Measurements from ENCODE around the gene AFM.

AFM gene

GRCh38 chr4:73487233-73487632 is 5.7 kb downstream of the AFM start:
- no peak overlapping the region for H3K4me2 ChIP-seq
- no peak overlapping the region for H3K4me3 ChIP-seq
- H3K27ac ChIP-seq = no peak overlapping the region
- no peaks in the 10 kb centered on the region for H3K27me3 ChIP-seq
- no peak for TF ChIP-seq Cebpa-rat (IDR thresholded peaks at IDR 0.05)
- H3K36me3 ChIP-seq = no peaks in the 10 kb centered on the region
- H4K20me1 ChIP-seq = no peaks in the 10 kb centered on the region
- no peaks in the 10 kb centered on the region for H3K9me3 ChIP-seq (replicated peaks in 1 of 11)
- no peaks in the 10 kb centered on the region for H3K4me1 ChIP-seq
- H3K9ac ChIP-seq = no peak overlapping the region

DNA sequence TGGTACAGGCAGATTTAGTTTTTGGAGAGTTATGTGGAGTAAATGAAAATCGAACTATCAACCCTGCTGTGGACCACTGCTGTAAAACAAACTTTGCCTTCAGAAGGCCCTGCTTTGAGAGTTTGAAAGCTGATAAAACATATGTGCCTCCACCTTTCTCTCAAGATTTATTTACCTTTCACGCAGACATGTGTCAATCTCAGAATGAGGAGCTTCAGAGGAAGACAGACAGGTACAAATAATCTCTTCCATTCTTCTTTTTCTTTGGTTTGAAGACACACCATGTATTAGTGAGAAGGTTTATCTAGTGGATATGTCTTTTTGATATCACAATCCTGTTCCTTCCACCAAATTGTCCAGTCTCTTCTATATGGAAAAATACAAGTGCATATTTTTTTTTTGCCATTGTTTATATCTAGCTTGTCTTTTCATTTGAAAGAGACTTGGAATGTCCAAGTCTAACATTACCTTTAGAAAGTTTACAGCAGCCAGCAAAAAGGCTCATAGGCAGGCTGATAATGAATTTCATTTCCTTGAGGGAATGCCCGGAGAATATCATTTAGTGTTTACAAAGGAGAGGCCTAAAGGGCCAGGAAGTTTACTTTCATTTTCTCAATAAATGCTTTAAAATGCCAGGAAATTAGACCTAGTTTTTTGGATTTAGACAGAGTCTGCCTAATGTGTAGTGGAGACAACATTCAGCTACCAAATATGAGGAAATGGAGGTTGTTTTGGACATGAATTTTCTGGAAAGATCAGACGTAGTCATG is 18.6 kb downstream of the AFM start:
- Histone ChIP-seq H3K9me3 (replicated peaks in 1 of 11) (no peaks in the 10 kb centered on the region), H4K20me1 (no peaks in the 10 kb centered on the region), H3K4me1 (peaks cover 0 to 13% (median 6%) of the 10 kb centered on the region in 10 experiments; a peak in 9 of 20 replicates), H3K9ac (no peak overlapping the region), H3K4me2 (no peak overlapping the region), H3K36me3 (no peaks in the 10 kb centered on the region), H3K4me3 (no peak overlapping the region), H3K27me3 (no peaks in the 10 kb centered on the region), H3K27ac (no peak overlapping the region)
- TF ChIP-seq Cebpa-rat (IDR thresholded peaks at IDR 0.05) = no peak

DNA sequence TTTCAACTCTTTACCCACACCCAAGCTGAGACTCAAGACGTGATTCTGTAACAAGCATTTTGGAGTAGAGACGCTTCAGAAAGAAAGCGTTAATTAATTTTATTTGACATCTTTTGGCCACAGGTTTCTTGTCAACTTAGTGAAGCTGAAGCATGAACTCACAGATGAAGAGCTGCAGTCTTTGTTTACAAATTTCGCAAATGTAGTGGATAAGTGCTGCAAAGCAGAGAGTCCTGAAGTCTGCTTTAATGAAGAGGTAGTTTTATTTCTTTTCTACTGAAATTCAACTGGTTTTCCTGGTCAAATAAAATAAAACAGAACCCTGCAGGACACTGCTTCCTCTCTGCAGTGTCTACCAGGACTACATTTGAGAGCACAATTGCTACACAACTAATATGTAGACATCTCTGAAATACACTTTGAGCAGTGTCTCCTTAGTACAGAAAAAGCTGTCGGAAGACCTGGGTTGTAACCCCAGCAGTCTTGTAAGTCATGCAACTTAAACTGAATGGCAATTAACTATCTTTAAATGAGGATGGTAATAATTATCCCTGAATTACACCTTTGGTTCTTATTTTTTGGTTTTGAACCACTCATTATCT is 20.2 kb downstream of the AFM start:
- Histone ChIP-seq H4K20me1 (no peaks in the 10 kb centered on the region), H3K4me3 (no peak overlapping the region), H3K4me1 (peaks cover 0 to 5% (median 0%) of the 10 kb centered on the region in 10 experiments; a peak in 4 of 20 replicates), H3K9ac (no peak overlapping the region), H3K9me3 (replicated peaks in 1 of 11) (no peaks in the 10 kb centered on the region), H3K27ac (no peak overlapping the region), H3K27me3 (no peaks in the 10 kb centered on the region), H3K36me3 (no peaks in the 10 kb centered on the region), H3K4me2 (no peak overlapping the region)
- no peak for TF ChIP-seq Cebpa-rat (IDR thresholded peaks at IDR 0.05)

DNA sequence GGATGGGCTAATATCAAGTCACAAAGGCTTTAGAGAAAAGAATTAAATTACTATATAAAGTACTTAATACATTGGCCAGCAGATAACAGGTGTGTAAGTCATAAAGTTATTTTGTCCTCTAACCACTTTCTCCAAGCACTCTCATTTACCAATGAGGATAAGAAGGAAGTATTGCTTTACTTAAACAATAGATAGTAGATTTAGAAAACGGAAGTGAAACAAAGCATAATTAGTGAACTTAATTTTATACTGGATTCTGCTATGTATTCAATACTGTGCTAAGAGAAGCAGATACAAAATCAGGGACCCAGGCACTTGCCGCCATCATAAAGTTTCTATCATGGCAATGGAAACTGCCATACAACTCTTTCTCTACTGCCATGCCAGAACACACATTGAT is 24.0 kb downstream of the AFM start:
- Histone ChIP-seq H3K4me1 (no peaks in the 10 kb centered on the region), H3K4me3 (no peak overlapping the region), H3K4me2 (no peak overlapping the region), H3K27ac (no peak overlapping the region), H3K9ac (no peak overlapping the region), H3K9me3 (replicated peaks in 1 of 11) (no peaks in the 10 kb centered on the region), H4K20me1 (no peaks in the 10 kb centered on the region), H3K36me3 (no peaks in the 10 kb centered on the region), H3K27me3 (no peaks in the 10 kb centered on the region)
- no peak for TF ChIP-seq Cebpa-rat (IDR thresholded peaks at IDR 0.05)

GRCh38 chr4:73507541-73507940 is 26.0 kb downstream of the AFM start:
- Histone ChIP-seq H3K27ac (no peak overlapping the region), H3K4me3 (no peak overlapping the region), H4K20me1 (no peaks in the 10 kb centered on the region), H3K36me3 (no peaks in the 10 kb centered on the region), H3K27me3 (no peaks in the 10 kb centered on the region), H3K4me1 (no peaks in the 10 kb centered on the region), H3K9me3 (replicated peaks in 1 of 11) (no peaks in the 10 kb centered on the region), H3K4me2 (no peak overlapping the region), H3K9ac (no peak overlapping the region)
- TF ChIP-seq Cebpa-rat (IDR thresholded peaks at IDR 0.05) = no peak

DNA sequence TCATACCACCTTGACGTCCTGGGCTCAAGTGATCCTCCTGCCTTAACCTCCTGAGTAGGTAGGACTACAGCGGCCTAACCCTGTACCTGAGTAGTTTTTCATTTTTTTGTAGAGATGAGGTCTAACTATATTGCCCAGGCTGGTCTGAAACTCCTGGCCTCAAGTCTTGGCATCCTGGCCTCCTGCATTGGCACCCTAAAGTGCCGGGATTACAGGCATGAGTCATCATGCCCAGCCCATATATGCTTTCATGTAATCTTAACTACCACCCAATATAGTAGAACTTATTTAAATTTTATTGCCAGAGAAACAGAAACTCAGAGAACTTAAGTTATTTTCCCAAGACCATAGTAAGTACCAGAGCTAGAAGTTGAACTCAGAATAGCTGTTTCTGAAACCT is 27.1 kb downstream of the AFM start:
- no peak for TF ChIP-seq Cebpa-rat (IDR thresholded peaks at IDR 0.05)
- Histone ChIP-seq H3K27me3 (no peaks in the 10 kb centered on the region), H3K4me2 (no peak overlapping the region), H3K27ac (no peak overlapping the region), H4K20me1 (no peaks in the 10 kb centered on the region), H3K36me3 (no peaks in the 10 kb centered on the region), H3K4me3 (no peak overlapping the region), H3K4me1 (no peaks in the 10 kb centered on the region), H3K9ac (no peak overlapping the region), H3K9me3 (replicated peaks in 1 of 11) (no peaks in the 10 kb centered on the region)

DNA sequence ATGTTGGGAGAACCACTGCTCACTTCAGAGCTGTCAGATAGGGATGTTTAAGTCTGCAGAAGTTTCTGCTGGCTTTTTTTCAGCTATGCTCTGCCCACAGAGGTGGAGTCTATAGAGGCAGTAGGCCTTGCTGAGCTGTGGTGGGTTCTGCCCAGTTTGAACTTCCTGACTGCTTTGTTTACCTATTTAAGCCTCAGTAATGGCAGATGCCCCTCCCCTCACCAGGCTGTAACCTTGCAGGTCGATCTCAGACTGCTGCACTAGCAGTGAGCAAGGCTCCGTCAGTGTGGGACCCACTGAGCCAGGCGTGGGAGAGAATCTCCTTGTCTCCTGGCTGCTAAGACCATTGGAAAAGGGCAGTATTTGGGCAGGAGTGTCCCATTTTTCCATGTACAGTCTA is 36.8 kb downstream of the AFM start:
- no peak overlapping the region for H3K27ac ChIP-seq

GRCh38 chr4:73520821-73521220 is 39.3 kb downstream of the AFM start:
- TF ChIP-seq Cebpa-rat (IDR thresholded peaks at IDR 0.05) = no peak
- Histone ChIP-seq H3K36me3 (no peaks in the 10 kb centered on the region), H3K27ac (no peak overlapping the region), H3K4me1 (peaks cover 7 to 17% (median 14%) of the 10 kb centered on the region in 10 experiments; a peak in 19 of 20 replicates), H3K27me3 (no peaks in the 10 kb centered on the region; a peak in 1 of 22 replicates), H4K20me1 (no peaks in the 10 kb centered on the region), H3K4me3 (no peak overlapping the region), H3K9ac (peak overlapping the region in 1 of 11 experiments; percentile 31; a peak in 1 of 22 replicates), H3K9me3 (replicated peaks in 1 of 11) (peaks cover 0 to 10% (median 7%) of the 10 kb centered on the region in 11 experiments; a peak in 7 of 22 replicates), H3K4me2 (peak overlapping the region; percentile 14 to 82 (median 62); a peak in 19 of 22 replicates)

More for the DNA sequence above, 36.8 kb downstream of the AFM start:
- Histone ChIP-seq H3K9ac (no peak overlapping the region), H4K20me1 (no peaks in the 10 kb centered on the region), H3K4me1 (peaks cover 7 to 17% (median 14%) of the 10 kb centered on the region in 10 experiments; a peak in 19 of 20 replicates), H3K9me3 (replicated peaks in 1 of 11) (peaks cover 0 to 10% (median 7%) of the 10 kb centered on the region in 11 experiments; a peak in 7 of 22 replicates), H3K4me2 (no peak overlapping the region), H3K27me3 (no peaks in the 10 kb centered on the region; a peak in 1 of 22 replicates), H3K4me3 (no peak overlapping the region), H3K36me3 (no peaks in the 10 kb centered on the region)
- no peak for TF ChIP-seq Cebpa-rat (IDR thresholded peaks at IDR 0.05)

GRCh38 chr4:73523126-73523525 is 41.6 kb downstream of the AFM start:
- no peak overlapping the region for H3K4me3 ChIP-seq
- H3K27me3 ChIP-seq = no peaks in the 10 kb centered on the region; a peak in 1 of 22 replicates
- H3K4me2 ChIP-seq = no peak overlapping the region
- H3K9ac ChIP-seq = no peak overlapping the region
- H3K4me1 ChIP-seq = peaks cover 7 to 17% (median 14%) of the 10 kb centered on the region in 10 experiments; a peak in 19 of 20 replicates
- H4K20me1 ChIP-seq = no peaks in the 10 kb centered on the region
- H3K27ac ChIP-seq = no peak overlapping the region
- TF ChIP-seq Cebpa-rat (IDR thresholded peaks at IDR 0.05) = no peak
- H3K9me3 ChIP-seq (replicated peaks in 1 of 11) = peaks cover 0 to 9% (median 4%) of the 10 kb centered on the region in 11 experiments; a peak in 7 of 22 replicates
- no peaks in the 10 kb centered on the region for H3K36me3 ChIP-seq
